ENCODE data around the gene CD3E. TPM values are rescaled to one million over a fixed set of nuclear protein-coding genes. Genes with fewer than 3 reads are reported as not detected.

The CD3E gene
- total RNA-seq, 1 donor from 2014 or later: 9.9 TPM

DNA sequence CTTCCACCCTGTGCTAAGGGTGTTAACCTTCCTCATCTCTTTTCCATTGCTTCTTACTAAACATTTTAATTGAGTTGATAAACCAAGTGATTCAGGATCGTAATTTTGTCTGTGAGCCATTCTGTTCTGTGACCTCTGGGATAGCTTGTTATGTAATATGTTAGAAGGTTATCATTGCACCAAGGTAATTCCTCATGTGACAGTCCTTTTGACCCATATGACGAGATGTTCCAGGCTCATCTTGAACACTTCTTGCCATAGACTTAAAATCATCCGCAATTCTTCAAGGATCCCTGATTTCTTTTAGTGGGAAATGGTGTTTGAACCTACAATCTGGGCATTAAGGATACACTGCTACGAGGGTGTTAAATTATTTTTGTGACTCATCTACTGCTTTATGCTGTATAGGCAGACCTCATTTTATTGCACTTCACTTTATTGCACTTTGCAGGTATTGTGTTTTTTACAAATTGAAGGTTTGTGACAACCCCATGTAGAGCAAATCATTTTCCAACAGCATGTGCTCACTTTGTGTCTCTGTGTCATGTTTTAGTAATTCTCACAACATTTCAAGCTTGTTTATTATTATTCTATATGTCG is 21.4 kb upstream of the CD3E start:
- no peak for ATAC-seq
- intact Hi-C loops (cut with DNase I): no loop called here
- TF ChIP-seq, protein P1, sequence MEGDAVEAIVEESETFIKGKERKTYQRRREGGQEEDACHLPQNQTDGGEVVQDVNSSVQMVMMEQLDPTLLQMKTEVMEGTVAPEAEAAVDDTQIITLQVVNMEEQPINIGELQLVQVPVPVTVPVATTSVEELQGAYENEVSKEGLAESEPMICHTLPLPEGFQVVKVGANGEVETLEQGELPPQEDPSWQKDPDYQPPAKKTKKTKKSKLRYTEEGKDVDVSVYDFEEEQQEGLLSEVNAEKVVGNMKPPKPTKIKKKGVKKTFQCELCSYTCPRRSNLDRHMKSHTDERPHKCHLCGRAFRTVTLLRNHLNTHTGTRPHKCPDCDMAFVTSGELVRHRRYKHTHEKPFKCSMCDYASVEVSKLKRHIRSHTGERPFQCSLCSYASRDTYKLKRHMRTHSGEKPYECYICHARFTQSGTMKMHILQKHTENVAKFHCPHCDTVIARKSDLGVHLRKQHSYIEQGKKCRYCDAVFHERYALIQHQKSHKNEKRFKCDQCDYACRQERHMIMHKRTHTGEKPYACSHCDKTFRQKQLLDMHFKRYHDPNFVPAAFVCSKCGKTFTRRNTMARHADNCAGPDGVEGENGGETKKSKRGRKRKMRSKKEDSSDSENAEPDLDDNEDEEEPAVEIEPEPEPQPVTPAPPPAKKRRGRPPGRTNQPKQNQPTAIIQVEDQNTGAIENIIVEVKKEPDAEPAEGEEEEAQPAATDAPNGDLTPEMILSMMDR (IDR thresholded peaks at IDR 0.05): no peak
- Histone ChIP-seq H3K4me3 (no peak overlapping the region), H3K27ac (no peak overlapping the region), H3K27me3 (ENCODE audit: low read depth) (no peaks in the 10 kb centered on the region), H3K36me3 (no peaks in the 10 kb centered on the region), H3K9me3 (no peaks in the 10 kb centered on the region), H3K4me1 (no peaks in the 10 kb centered on the region)
- DNase-seq: no peak

- intact Hi-C loops (cut with DNase I): no loop called here
- no peak for ATAC-seq
- TF ChIP-seq, protein P1 (IDR thresholded peaks at IDR 0.05): no peak
- H3K36me3 ChIP-seq: no peaks in the 10 kb centered on the region
- no peak for DNase-seq
- H3K4me1 ChIP-seq: no peaks in the 10 kb centered on the region
- H3K27me3 ChIP-seq (ENCODE audit: low read depth): no peaks in the 10 kb centered on the region
- no peak overlapping the region for H3K4me3 ChIP-seq
- no peak overlapping the region for H3K27ac ChIP-seq
- no peaks in the 10 kb centered on the region for H3K9me3 ChIP-seq
These were observed 20.7 kb upstream of the CD3E start for GRCh38 chr11:118283756-118284350.

DNA sequence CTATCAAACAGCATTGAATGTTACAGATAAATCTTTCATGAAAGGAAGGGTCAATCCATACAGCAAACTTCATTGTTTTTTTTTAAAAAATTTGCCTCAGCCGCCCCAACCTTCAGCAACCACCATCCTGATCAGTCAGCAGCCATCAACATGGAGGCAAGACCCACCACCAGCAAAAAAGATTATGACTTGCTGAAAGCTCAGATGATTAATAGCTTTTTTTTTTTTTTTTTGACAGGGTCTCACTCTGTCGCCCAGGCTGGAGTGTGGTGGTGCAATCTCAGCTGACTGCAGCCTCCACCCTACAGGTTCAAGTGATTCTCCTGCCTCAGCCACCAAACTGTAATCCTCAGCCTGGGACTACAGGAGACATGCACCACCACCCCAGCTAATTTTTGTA is 18.0 kb upstream of the CD3E start:
- TF ChIP-seq, protein P1 (IDR thresholded peaks at IDR 0.05): no peak
- peaks cover 5% of the 10 kb centered on the region for H3K4me1 ChIP-seq
- H3K27me3 ChIP-seq (ENCODE audit: low read depth): no peaks in the 10 kb centered on the region
- no peaks in the 10 kb centered on the region for H3K9me3 ChIP-seq
- no peak overlapping the region for H3K27ac ChIP-seq
- H3K4me3 ChIP-seq: no peak overlapping the region
- DNase-seq (no peak), ATAC-seq (no peak)
- no peaks in the 10 kb centered on the region for H3K36me3 ChIP-seq
- intact Hi-C loops (cut with DNase I): no loop called here

DNA sequence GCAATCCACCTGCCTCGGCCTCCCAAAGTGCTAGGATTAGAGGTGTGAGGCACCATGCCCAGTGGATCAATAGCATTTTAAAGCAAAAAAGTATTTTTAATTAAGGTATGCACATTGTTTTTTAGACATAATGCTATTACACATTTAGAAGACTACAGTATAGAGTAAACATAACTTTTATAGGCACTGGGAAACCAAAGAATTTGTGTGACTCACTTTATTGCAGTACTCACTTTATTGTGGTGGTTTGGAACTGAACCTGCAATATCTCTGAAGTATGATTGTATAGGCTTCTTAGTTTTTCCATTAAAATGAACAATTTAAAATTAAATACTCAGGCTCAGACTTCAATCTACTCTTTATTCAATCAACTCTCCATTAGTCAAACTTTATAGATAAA is 17.5 kb upstream of the CD3E start:
- Histone ChIP-seq H3K36me3 (no peaks in the 10 kb centered on the region), H3K9me3 (no peaks in the 10 kb centered on the region), H3K27ac (no peak overlapping the region), H3K27me3 (ENCODE audit: low read depth) (no peaks in the 10 kb centered on the region), H3K4me1 (peaks cover 5% of the 10 kb centered on the region), H3K4me3 (no peak overlapping the region)
- ATAC-seq (no peak), DNase-seq (no peak)
- intact Hi-C loops (cut with DNase I): no loop called here
- TF ChIP-seq, protein P1 (IDR thresholded peaks at IDR 0.05): no peak

DNA sequence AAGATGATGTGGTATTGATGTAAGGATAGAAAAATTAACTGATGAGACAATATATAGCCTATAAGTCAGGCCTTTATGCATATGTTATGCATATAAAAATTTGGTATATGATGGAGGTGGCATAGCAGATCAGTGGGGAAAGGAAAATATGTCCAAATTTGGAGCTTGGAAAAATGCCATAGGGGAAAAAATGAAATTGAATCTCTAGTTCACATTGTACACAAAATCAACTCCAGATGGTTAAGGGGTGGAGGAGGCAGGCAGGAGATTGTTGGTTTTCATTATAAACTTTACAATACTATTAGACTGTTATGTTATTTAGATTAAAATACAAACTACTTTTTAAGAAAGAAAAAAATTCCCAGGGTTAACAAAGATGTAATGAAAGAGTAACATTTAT is 15.1 kb upstream of the CD3E start:
- no peak for ATAC-seq
- H3K9me3 ChIP-seq: no peaks in the 10 kb centered on the region
- H3K4me1 ChIP-seq: peaks cover 5% of the 10 kb centered on the region
- no peak for DNase-seq
- no peak overlapping the region for H3K27ac ChIP-seq
- no peaks in the 10 kb centered on the region for H3K27me3 ChIP-seq (ENCODE audit: low read depth)
- no peak overlapping the region for H3K4me3 ChIP-seq
- no peaks in the 10 kb centered on the region for H3K36me3 ChIP-seq
- TF ChIP-seq, protein P1 (IDR thresholded peaks at IDR 0.05): no peak
- intact Hi-C loops (cut with DNase I): no loop called here
